LNCaP clone FGC (cell line): Measurements from ENCODE around the gene TGFB3.

Source experiments
- DNase-seq: peaks from one replicate; pipeline ENCODE4 v3.0.0-alpha.2; 2011; ENCODE audit warnings: low read depth
- H3K4me3 ChIP-seq: 2 replicates; pipeline ENCODE4 v1.5.1; 2011; ENCODE audit warnings: mild to moderate bottlenecking, low read depth, low read length, control low read depth
- CTCF ChIP-seq: IDR thresholded peaks from 2 replicates; pipeline ENCODE4 v1.5.1; 2012; ENCODE audit warnings: mild to moderate bottlenecking; ENCODE audit not compliant: control insufficient read depth, insufficient read depth; ENCODE audit errors: extremely low read depth

Gene TGFB3

GRCh38 chr14:75981426-75982265 lies at the start of gene TGFB3:
Gene TGFB3, minus strand, starts transcription at chr14:75981995. Its CDS starts 1,102 bp downstream, at chr14:75980893.
- H3K4me3 ChIP-seq = peak within 1 kb of the TSS; percentile 48
- no peak for DNase-seq
- no peak for TF ChIP-seq CTCF

GRCh38 chr14:76024211-76024907 lies 42.6 kb upstream of the TGFB3 start:
- TF ChIP-seq CTCF = no peak
- H3K4me3 ChIP-seq = no peak overlapping the region
- no peak for DNase-seq

GRCh38 chr14:76023757-76024156 lies 42.0 kb upstream of the TGFB3 start:
- no peak overlapping the region for H3K4me3 ChIP-seq
- no peak for TF ChIP-seq CTCF
- no peak for DNase-seq

GRCh38 chr14:76022991-76023390 lies 41.2 kb upstream of the TGFB3 start:
- no peak for DNase-seq
- H3K4me3 ChIP-seq = no peak overlapping the region
- TF ChIP-seq CTCF = no peak

- DNase-seq = peak; percentile 17
- no peak for TF ChIP-seq CTCF
- no peak overlapping the region for H3K4me3 ChIP-seq
Observed at GRCh38 chr14:76019676-76020075, 37.9 kb upstream of the TGFB3 start.

GRCh38 chr14:76015668-76016067 lies 33.9 kb upstream of the TGFB3 start:
- no peak for DNase-seq
- no peak overlapping the region for H3K4me3 ChIP-seq
- no peak for TF ChIP-seq CTCF
